HFF-Myc (cell line): Measurements from ENCODE around the gene ALK.
A peak's percentile ranks its signal among the peaks of the same experiment; 100 is the strongest.
"Not testable (repeated sequence)": the region's sequence is repeated elsewhere in the genome, so short reads cannot be mapped to it uniquely, and the experiment has no call there.

Experiments used
- DNase-seq: peaks from one replicate; pipeline ENCODE4 v3.0.0-alpha.2; 2011; ENCODE audit warnings: low read depth; ENCODE audit errors: extremely low read depth
- H3K4me3 ChIP-seq: replicated peaks from 2 replicates; pipeline ENCODE4 v1.5.1; 2011; ENCODE audit warnings: low read depth, mild to moderate bottlenecking, control low read depth, low read length
- TF ChIP-seq, protein P1 (sequence below): IDR thresholded peaks from 2 replicates; pipeline ENCODE4 v1.5.1; 2012; ENCODE audit warnings: mild to moderate bottlenecking, low read depth, low read length, control low read depth; ENCODE audit errors: missing control alignments

The ALK gene

GRCh38 chr2:29753671-29754444, 167.5 kb downstream of the ALK start:
- TF ChIP-seq, protein P1, sequence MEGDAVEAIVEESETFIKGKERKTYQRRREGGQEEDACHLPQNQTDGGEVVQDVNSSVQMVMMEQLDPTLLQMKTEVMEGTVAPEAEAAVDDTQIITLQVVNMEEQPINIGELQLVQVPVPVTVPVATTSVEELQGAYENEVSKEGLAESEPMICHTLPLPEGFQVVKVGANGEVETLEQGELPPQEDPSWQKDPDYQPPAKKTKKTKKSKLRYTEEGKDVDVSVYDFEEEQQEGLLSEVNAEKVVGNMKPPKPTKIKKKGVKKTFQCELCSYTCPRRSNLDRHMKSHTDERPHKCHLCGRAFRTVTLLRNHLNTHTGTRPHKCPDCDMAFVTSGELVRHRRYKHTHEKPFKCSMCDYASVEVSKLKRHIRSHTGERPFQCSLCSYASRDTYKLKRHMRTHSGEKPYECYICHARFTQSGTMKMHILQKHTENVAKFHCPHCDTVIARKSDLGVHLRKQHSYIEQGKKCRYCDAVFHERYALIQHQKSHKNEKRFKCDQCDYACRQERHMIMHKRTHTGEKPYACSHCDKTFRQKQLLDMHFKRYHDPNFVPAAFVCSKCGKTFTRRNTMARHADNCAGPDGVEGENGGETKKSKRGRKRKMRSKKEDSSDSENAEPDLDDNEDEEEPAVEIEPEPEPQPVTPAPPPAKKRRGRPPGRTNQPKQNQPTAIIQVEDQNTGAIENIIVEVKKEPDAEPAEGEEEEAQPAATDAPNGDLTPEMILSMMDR = no peak
- no peak for DNase-seq
- no peak overlapping the region for H3K4me3 ChIP-seq

DNA sequence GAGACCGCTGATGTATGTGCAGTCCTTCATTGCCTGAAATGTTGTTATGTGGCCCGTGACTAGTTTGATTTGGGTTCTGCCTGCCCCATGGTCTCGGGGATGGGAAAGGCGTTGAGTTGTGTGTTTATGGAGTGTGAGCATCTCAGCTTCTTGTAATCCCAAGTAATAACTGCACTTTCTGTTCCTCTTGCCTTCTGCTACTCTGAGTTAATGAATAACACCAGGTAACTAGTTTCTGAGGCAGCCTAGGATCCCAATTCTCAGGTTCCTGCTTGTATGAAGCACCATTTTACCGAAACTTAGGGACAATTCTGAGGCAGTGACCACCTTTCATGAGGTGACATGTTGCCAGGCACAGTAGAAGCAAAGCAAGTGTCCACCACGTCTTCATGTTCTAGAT, 170.0 kb downstream of the ALK start:
- no peak for DNase-seq
- TF ChIP-seq, protein P1 = no peak

GRCh38 chr2:29750463-29750862, 170.9 kb downstream of the ALK start:
- DNase-seq, H3K4me3 ChIP-seq: not testable (repeated sequence)

More for the DNA sequence above, 170.0 kb downstream of the ALK start:
- no peak overlapping the region for H3K4me3 ChIP-seq

- TF ChIP-seq, protein P1 = no peak
- DNase-seq = no peak
- no peak overlapping the region for H3K4me3 ChIP-seq
Measured at GRCh38 chr2:29749843-29750242, 171.5 kb downstream of the ALK start.

DNA sequence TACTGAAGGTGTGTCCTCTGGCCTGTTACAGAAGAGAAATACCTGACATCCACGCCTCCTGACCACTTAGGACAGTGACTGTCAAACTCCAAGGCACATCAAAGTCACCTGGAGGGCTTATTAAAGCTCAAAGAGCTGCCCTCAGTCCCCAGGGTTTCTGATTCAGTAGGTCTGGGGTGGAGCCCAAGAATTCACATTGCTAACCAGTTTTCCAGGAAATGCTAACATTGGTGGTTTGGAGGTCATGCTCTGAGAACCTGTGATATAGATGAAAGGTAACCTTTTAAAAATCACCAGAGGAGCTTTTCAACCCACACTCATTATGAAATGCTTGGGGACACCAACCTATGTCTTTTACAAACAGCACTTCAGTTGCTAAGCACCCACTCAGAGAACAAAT, 172.3 kb downstream of the ALK start:
- TF ChIP-seq, protein P1 = no peak
- no peak overlapping the region for H3K4me3 ChIP-seq
- no peak for DNase-seq

DNA sequence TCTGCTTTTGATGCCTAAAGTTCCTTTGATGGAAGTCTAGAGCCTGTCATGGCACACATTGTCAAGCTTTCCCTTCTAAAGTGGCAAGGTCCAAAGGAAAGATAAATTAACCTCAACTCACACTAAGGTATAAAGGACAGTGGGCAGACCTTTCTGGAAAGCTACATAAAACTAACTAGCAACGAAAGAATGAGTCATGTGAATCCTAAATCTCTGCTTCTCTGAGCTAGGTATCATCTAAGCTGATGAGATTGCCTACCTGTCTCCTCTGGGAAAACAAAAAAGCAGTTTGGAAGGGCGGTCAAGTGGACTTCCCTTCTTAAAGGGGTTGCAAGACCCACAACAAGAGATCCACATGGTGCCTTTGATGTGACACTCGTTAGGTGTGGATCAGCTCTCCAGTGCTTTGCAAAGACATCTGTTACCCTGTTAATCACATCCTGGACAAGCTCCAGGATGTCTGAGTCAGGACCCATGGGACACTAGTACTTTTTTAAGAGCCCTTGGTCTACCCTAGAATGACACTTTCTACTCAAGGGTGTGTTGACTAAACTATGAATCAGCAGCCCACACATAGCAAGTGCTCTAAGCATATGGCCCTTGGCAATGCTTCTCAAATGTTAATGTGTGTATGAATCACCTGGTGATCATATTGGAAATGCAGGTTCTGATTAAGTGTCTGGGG, 173.5 kb downstream of the ALK start:
- peak; percentile 78 for DNase-seq
- no peak overlapping the region for H3K4me3 ChIP-seq
- TF ChIP-seq, protein P1 = no peak

GRCh38 chr2:29744976-29745375, 176.4 kb downstream of the ALK start:
- DNase-seq = no peak
- no peak overlapping the region for H3K4me3 ChIP-seq
- TF ChIP-seq, protein P1 = no peak
